CD4-positive, alpha-beta T cell treated with Interleukin-15 for 1 hour (primary cell): ENCODE results near the gene FSTL4.

Experiments used
- DNase-seq: peaks from one replicate; pipeline ENCODE4 v3.0.0-alpha.2; 2020

Gene FSTL4

DNA sequence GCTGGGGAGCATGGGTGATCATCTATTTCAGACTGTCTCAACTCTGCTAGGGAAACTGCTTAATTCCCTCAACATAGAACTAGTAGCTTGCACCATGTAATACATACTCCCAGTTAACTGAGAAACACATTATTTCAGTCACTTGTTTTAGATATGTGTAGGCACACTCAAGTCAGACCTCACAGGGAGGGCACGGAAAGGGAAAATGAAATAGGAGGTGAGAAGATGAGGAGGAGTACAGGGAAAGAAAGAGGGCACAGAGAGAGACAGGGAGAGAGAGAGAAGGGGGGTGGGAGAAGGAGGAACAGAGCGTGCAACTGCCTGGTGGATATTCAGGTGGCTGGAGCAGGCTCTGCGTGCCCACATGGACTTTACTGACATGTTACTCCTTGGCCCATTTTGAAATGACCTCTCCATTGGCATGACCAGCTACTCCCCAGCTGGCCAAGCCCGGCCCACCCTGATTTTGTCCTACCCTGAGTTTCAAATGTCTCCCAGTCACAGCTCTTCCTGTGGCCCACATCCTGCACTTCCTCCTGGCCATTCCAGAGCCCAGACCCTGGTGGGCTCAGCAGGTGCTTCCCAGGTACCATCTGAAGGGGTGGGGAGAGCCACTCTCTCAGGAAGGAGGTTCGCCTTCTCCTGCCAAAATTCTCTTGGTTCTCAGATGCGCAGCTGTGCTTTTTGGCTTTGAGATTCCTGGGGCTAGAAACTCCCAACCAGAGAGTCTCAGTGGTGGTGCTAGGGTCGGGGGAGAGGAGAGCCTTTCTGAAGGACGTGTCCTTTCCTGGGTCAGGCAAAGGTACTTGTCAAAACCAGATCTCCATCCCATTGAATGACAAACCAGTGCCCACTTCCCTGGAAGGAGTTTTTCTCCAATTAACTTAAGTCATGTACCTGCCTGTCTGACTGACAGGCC, 229.4 kb downstream of the FSTL4 start:
- DNase-seq, result no peak

DNA sequence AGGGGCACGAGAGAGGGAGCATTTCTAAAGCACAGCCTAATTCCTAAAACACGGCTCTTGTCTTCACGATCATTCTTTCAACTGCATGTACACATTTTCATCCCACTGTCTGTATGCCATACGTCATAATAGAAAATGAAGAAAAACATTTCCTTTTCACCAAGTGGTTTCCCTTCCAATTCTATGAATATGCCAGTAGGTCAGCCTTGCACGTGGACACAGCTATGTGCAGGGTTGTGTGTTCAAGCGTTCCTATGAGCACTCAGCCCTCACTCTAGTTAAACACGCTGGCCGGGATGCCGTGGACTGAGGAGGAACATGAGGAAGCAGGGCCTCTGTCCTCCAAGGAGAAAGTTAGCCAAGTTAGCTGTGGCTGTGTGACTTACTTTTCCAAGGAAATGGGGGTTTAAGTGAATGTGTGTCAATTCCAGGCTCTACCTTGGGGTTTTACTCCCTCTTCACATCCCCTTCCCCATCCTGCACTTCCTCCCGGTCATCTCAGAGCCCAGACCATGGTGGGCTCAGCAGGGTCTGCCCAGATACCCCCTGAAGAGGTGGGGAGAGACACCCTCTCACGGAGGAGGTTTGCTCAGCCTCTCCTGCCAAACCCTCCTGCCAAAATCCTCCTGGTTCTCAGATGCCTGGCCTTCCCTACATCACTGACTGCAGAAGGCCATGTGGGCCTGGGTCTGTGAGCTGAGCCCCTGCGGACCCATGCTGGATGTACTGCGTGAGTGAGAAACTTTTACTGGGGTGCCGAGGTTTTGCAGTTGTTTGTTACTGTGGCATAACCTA, 230.6 kb downstream of the FSTL4 start:
- DNase-seq, result no peak

DNA sequence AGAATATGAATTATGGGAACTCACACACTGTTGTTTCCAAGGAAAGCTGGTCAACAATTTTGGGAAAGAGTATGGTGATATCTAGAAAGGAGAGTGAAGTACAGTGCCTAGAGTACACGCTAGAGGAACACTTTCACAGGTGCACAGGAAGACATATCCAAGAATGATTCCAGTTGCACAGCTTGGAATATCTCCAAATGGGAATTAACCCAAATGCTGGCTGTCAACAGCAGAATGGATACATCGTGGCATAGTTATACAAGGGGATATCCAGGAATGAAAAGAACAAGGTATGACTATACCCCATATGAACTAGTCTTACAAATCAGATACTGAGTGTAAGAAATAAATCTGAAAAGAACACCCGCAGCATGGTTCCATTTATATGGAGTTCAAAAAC, 231.3 kb downstream of the FSTL4 start:
- no peak for DNase-seq

DNA sequence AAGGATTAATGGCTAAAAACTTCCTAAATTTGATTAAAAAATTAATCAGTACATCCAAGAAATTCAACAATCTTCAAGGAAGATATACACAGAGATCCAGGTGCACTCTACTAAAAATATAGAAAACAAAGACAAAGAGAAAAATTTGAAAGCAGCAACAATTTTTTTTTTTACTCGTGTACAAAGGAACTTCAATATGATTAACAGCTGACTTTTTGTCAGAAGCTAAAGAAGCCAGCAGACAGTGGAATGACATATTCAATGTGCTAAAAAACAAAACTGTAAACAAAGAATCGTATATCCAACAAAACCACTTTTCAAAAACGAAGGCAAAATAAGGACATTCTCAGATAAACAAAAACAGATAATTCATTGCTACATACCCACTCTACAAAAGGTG, 234.6 kb downstream of the FSTL4 start:
- DNase-seq, result no peak

DNA sequence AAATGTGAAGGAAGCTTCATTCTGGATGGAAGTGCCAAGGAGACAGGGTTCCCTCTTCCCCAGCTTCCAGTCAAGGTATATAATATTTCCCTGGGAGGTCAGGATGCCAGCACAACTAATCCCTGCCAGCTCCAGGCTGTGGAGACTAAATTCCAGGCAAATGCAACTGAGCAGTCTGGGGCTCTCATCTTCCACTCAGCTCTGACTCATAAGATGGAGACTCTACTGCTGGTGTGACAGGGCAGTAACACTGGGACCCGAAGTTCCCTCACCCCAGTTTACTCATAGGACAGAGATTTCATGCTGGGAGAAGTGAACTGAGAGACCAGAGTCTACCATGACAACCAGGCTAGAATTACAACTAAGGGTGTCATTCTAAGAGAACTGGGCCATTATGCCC, 235.4 kb downstream of the FSTL4 start:
- DNase-seq, result no peak

DNA sequence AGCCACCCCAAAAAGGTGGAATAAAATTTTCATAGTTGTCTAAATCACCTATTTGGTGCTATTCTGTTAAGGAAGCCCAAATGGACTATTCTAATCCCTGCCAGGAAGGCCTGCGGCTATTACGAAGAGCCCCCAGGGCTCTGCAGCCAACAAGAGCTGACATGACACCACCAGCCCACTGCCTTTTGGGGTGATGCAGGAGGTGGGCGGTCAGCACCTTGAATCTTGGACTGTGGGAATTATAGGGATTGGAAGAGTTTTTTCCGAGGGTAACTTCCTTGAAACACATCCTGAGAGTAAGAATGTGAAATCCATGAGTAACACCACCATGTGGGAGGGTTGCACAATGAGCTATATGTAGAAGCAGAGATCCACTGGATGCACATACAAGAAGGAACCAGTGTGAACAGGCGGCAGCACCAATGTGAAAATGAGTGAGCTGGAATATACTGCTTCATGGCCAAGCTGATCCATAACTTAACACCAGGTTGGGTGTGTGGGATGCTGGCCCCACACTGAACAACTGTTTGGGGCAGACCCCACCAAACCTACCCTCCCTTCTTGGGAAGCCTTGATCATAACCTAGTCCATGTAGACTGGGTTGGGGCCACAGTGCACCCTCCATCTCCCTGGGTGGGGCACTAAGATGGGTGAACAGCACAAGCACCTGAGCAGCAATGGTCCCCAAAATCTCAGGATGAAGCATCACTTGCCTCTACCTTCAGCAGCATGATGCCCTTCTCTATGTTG, 239.0 kb downstream of the FSTL4 start:
- no peak for DNase-seq

DNA sequence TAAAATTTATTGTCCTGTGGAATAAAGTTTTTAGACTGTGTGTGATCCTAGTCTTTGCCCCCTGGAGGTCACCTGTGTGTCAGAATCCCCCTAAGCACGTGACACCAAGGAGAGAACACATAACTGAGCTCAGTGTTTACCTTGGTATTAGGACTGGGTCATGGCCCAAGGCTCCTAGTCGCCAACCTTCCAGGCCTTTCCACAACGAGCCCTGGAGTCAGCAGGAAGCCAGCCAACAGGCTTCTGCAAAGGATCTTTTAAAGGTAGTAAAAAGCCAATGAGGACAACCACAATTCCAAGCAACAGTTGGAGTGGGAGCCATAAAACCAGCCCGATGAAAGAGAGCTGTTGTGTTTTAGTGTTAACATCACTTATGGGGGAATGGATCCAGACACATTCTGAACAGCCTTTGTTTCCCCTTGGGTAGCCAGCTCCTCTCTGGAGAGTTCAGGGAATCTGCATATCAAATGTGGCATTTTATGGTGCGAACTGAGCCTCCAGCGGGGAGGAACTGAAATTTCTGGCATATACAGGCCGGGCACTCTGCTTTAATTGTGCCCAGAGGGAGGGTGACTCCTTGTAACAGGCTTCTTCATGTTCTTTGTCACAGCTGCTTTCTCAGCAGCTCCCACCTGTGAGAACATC, 239.9 kb downstream of the FSTL4 start:
- DNase-seq, result no peak

DNA sequence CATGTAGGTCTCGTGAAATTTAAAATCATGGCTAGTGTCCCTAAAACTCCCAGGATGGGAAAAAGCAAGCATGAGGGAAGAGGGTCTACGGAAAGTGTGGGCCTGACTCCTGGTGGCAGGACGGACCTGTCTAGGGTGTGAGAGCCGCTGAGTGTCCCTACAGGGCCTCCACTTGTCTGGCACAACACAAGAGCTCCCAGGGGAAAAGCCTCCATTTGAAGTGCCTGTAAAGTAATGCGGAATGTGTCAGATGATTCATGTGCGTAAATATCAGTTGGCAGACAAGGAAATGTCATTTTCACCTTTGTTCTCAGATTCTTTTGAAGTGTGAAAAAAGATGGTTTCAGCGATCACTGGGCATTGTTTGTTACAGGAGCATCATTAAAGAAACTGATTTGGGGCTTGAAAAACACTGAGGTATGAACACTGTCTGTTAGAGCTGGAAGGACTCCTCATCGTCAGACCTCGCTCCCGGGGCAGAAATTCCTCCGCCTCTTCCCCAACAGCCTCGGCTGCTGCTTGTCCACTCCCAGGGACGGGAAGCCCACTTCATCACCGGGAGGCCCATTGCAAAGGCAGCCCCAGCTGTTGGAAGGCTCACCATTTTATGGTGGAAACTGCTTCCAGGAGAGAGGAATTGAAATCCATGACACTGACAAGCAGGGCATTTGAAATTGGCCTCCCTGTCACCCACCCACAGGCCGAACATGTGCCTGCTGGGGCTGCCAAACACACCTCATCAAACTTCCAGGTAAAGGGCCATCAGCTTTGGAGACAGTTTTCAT, 240.8 kb downstream of the FSTL4 start:
- no peak for DNase-seq

DNA sequence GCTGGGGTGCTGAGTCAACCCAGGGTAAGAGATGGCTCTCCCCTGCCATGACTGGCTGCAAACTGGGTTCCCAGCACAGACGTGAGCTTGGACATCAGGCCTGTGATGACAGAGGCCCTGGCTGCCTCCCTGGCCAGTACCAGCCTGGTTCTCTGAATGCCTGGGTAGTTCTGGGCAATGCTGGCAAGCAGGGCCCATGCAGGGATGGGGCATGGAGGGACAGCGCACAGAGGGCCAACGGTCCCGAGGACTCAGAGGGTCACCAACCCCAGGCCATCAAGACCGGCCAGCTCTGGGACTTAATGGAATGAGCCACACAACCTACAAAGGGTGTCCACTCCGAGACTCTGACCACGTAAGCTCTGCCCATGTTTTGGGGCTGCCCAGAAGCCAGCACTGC, 241.4 kb downstream of the FSTL4 start:
- DNase-seq, result no peak

DNA sequence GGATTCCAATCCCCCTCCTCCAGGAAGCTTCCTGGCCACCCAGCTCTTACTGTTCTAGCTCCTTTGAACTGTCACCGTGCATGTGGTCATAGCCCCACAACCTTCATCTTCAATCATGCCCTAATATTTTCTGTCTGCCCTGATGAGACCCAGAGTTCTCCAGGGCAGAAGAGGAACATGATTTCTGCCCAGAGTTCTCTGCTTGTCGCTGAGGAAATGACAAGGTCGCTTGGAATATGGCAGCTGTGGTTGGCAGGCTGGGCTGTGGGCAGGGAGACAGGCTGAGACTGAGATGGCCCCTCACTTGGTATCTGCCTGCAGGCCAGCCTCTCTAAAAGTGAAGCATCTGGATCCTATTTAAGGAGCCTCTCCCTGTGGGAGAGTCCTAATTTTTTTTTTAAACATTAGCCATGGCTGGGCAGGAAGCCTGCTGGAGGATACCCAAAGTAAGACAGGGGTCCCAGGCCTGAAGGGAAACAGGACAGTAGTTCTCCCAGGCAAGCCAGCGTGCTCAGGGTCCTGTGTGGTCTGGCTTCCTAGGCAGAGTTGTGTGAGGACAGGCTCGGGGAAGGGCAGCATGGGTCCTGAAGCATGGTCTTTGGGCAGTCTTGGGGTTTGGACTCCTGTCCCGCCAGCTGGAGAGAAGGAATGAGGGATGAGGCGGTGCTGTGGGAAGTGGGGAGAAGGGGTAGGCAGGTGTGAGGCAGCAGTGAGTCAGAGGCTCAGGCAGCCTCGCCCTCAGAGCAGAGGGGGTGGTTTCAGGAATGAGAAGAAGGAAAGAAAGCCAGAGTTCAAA, 242.1 kb downstream of the FSTL4 start:
- DNase-seq, result no peak

DNA sequence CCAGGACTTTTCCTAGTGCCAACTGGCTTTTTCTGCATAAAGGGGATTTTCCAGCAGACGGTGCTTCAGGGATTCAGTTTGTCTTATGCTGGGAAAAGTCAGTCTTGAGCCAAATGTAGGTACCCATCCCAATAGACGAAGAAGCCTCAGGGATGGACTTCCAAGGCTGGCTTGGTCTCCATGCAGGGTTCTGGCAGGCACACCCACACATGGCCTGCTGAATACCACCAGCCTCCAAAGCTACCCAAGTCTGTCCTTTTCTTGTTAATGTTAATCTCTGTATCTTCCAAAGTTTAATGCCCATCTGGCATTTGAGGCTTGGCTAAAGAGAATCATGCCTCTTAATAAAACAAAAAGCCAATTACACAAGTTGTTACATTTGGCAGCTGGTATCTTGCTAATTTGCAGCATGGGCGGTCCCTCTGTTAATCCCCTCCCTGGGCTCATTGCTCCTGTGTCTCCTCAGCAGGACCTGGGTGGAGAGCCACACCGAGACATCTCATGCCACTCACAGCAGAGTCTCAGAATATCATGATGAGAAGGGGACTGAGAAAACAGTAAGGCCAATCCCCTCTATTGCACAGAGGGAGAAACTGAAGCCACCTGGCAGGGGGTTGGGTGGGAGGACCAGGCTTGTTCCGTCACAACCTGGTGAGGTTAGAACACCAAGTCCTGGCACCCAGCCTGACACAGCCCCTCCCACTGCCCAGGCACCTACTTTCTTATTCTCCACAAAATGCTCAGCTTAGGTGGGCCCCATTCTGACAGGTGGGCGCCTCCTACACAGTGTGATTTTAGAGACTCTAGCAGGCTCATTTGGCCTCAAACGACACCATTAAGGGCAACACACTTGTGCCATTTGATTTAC, 243.2 kb downstream of the FSTL4 start:
- no peak for DNase-seq

DNA sequence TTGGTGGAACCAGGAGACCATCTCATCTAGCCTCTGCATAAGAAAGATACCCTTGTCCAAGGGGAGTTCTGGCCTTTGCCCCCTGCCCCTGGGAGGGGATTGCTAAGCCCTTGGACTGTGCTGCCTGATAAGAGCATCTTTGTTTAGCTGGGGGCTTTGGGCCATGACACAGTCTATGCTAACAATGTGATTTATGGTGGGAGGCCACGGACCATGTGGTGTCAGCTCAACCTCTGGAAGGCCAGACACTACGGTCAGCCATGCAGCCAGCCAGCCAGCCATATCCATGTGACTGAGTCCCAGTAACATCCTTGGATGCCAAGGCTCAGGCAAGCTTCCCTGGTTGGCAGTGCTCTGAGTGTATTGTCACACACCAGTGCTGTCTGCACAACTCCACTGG, 244.4 kb downstream of the FSTL4 start:
- DNase-seq, result no peak

DNA sequence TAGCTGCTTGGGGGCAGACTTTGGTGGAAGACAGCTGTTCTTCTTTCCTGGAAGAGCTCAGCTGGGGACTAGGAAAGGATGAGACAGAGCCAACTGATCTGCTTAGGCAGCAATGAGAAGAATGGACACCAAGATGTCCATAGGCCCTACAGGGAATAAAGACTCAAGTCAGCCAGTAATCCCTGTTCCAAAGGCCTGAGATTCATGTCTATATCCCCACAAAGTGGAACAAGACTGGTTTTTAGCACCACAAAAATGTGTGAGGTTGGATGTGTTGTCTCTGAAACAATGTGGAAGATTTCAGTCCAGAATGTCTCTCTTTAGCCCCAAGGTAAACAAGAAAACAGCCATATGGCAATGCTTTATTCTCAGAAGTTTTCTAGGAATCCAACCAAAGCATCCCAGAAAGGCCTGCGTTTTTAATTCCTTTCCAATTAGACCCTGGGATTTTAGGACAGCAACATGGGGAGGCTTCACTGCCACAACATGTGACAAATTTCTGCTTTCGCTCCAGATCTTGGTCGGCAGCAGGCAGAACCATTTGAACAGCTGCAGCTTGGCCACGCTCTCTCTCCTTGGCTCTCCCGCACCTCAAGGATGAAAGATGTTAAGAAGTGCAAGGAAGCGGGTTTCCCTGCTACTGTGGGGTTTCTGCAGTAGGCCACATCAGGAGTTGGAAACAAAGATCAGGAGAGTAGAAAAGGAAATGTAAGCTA, 245.1 kb downstream of the FSTL4 start:
- no peak for DNase-seq

DNA sequence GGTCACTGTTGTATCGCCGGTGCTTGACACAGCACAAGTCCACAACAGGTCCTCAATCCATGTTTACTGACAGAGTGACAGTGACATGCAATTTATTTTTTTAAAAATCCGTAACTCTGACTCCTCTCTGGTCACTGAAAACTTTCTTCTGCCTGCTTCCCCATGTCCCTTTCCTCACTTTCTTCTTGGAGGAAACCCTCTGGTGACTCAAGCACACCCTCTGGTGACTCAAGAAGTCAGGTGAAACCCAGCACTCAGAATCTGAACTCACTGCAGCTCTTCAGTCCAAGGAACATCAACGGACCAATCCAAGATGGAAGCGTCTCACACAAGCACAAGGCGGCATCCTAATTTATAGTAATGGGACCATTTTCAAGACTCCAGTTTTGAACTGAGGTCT, 245.9 kb downstream of the FSTL4 start:
- no peak for DNase-seq

DNA sequence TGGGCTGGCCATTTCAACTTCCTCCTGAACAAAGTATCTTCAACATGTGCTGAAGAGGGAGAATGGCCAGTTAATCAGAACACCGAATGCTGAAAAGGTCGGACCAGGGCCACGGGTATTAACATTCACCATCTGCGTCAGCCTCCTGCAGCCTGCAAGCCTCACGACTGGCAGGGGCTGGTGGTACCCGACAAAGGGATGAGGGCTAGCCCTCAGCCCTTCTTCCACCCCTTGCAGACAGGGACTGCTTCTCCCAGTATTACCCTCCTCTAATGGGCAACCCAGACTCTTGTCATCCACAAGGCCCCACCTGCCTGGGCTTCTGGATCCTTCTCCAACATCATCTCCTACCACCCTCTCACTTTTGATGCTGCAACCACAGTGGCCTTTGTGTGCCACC, 246.6 kb downstream of the FSTL4 start:
- no peak for DNase-seq

DNA sequence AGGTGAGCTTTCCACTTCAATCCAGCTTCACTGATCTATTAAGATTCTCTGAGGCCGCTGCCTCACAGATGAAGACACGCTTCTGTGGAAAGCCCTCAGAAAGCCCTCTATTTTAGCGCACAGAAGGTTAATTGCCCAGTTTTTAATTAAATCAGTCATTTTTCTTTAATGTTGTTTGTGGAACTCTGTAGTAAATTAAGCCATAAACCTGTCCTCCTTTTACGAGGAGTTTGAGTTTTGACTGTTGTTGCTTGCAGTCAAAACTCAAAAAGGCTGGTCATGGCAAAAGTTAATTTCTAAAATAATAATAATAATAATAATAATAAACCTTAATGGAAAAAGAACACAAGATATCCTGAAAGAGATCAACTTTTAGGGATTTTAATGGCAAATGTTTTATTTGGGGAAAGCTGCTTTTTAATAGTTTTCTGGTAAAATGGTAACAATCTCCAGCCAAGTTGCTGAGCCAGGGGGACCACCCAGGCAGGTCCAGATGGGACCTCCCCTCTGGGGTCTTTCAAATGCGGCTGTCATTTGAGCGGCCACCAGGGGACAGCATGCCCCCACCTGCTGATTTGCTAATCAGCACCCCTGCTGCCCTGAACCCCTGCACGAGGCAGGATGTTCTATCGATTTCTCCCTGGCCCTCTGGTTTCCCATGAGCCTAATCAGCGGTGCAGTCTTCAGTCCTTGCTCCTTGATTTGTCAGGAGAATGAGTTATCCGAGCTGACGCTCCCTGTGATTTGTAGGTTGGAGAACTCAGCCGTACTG, 247.2 kb downstream of the FSTL4 start:
- DNase-seq, result no peak

DNA sequence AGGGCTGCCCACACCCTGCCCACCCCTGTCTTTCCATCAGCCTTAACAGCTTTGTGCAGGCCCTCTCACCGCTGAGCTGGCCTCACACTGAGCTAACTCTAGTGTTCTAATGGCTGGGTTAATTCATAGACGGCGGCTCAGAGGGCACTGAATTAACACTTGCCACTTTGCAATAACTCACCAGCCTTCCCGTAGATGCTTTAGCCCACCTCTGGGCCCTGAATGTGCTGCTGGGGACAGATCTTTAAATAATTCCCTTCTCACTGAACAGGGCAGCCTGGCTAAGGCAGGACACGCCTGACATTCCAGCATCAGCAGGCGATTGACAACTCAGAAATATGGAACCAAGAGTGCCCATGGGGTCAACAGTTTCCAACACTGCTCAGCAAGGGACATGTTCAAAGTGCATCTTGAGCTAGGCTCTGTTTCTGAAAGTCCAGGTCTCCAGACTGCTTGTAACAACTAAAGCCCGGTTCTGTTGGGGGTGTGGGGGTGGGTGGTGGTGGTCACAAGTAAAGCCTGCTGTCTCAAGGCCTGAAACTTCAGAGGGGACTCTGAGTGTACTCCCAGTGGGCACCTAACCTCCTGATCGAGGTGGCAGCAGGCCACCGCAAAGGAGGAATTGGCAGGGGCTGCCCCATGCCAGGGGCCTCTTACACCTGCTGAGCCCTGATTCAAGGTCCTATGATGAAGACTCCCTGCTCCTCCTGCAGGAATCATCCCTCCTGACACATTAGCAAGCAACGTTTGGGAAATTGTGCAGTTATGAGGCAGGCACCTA, 248.3 kb downstream of the FSTL4 start:
- no peak for DNase-seq

DNA sequence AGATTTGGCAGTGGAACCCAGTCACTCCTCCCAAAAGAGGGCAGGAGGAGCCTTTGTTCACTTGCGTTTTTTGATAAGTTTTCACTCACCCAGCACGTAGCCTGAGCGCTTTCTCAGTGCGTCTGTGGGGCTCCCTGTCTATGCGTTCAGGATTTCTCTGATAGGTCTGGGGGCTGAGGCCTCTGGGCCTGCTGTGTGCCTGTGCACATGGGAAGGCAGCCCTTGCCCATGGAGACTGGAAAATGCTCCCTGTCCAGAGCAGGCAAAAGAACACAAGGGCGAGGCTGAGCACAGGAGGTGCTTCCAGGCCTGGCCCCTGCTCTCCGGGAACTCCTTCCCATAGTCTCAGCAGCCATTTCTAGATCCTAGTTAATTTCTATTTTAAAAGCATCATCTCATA, 249.9 kb downstream of the FSTL4 start:
- no peak for DNase-seq
